ENCODE results near the gene SYCE3.

DNA sequence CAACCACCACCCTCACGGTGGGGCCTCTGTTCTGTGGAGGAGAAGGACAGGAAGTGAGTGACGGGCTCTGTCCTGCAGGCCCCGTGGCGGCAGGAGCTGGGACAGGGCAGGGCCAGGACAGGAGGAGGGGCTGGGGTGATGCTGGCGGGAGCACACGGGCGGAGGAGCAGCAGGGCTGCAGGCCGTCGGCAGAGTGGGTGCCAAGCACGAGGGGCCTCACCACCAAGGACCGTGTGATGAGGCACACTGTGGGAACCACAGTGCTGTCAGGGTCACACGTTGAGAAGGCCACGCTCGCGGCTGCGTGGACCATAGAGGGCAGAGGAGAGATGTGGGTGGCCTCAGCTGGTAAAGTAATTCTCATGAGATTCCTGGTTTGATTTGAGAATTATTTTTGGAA is 45.8 kb downstream of the SYCE3 start:
- TF ChIP-seq, protein P1, sequence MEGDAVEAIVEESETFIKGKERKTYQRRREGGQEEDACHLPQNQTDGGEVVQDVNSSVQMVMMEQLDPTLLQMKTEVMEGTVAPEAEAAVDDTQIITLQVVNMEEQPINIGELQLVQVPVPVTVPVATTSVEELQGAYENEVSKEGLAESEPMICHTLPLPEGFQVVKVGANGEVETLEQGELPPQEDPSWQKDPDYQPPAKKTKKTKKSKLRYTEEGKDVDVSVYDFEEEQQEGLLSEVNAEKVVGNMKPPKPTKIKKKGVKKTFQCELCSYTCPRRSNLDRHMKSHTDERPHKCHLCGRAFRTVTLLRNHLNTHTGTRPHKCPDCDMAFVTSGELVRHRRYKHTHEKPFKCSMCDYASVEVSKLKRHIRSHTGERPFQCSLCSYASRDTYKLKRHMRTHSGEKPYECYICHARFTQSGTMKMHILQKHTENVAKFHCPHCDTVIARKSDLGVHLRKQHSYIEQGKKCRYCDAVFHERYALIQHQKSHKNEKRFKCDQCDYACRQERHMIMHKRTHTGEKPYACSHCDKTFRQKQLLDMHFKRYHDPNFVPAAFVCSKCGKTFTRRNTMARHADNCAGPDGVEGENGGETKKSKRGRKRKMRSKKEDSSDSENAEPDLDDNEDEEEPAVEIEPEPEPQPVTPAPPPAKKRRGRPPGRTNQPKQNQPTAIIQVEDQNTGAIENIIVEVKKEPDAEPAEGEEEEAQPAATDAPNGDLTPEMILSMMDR (IDR thresholded peaks at IDR 0.05), result no peak
- TF ChIP-seq POLR2A (IDR thresholded peaks at IDR 0.05), result no peak
